Measurements from ENCODE around the gene MUCL1. TPM values are rescaled to one million over a fixed set of nuclear protein-coding genes. Genes with fewer than 3 reads are reported as not detected.
"Not testable (repeated sequence)": the region's sequence is repeated elsewhere in the genome, so short reads cannot be mapped to it uniquely, and the experiment has no call there.

Gene MUCL1
- total and polyA plus RNA-seq, 7 donors: 0.36 TPM; not detected in 6

- Histone ChIP-seq H3K36me3 (no peaks in the 10 kb centered on the region), H3K27me3 (no peaks in the 10 kb centered on the region), H3K27ac (no peak overlapping the region), H3K9me3 (no peaks in the 10 kb centered on the region), H3K4me3 (no peak overlapping the region), H3K4me1 (no peaks in the 10 kb centered on the region)
- intact Hi-C loops (cut with DNase I): no loop called here
- WGBS, 2 donors: 31 to 76% methylated on average over 5 of the region's 5 CpGs
- DNase-seq: no peak
- no peak for TF ChIP-seq POLR2A (IDR thresholded peaks at IDR 0.05)
- no peak for TF ChIP-seq EP300 (IDR thresholded peaks at IDR 0.05)
- TF ChIP-seq CTCF (IDR thresholded peaks at IDR 0.05): no peak
- TF ChIP-seq POLR2AphosphoS5 (IDR thresholded peaks at IDR 0.05): no peak
Measured at GRCh38 chr12:54870617-54871016, 16.3 kb downstream of the MUCL1 start.

GRCh38 chr12:54879150-54879549 lies 24.8 kb downstream of the MUCL1 start:
- H3K27me3 ChIP-seq: no peaks in the 10 kb centered on the region
- no peak overlapping the region for H3K27ac ChIP-seq
- no peak for TF ChIP-seq POLR2AphosphoS5 (IDR thresholded peaks at IDR 0.05)
- TF ChIP-seq POLR2A (IDR thresholded peaks at IDR 0.05): no peak
- TF ChIP-seq EP300 (IDR thresholded peaks at IDR 0.05): no peak
- no peak for TF ChIP-seq CTCF (IDR thresholded peaks at IDR 0.05)
- no peaks in the 10 kb centered on the region for H3K4me1 ChIP-seq
- WGBS, 2 donors: 59 to 64% methylated on average over 3 of the region's 3 CpGs
- H3K36me3 ChIP-seq: no peaks in the 10 kb centered on the region
- H3K9me3 ChIP-seq: no peaks in the 10 kb centered on the region
- DNase-seq: no peak
- intact Hi-C loops (cut with DNase I): no loop called here
- H3K4me3 ChIP-seq: no peak overlapping the region

GRCh38 chr12:54879579-54879978 lies 25.3 kb downstream of the MUCL1 start:
- no peaks in the 10 kb centered on the region for H3K36me3 ChIP-seq

GRCh38 chr12:54882079-54882478 lies 27.8 kb downstream of the MUCL1 start:
- 57 to 71% methylated on average over 2 of the region's 2 CpGs for WGBS, 2 donors
- TF ChIP-seq POLR2A (IDR thresholded peaks at IDR 0.05) (no peak), POLR2AphosphoS5 (IDR thresholded peaks at IDR 0.05) (no peak), EP300 (IDR thresholded peaks at IDR 0.05) (no peak), CTCF (IDR thresholded peaks at IDR 0.05) (no peak)
- Histone ChIP-seq H3K27ac (no peak overlapping the region), H3K4me1 (no peaks in the 10 kb centered on the region), H3K27me3 (no peaks in the 10 kb centered on the region), H3K36me3 (no peaks in the 10 kb centered on the region), H3K9me3 (no peaks in the 10 kb centered on the region), H3K4me3 (no peak overlapping the region)
- no peak for DNase-seq
- intact Hi-C loops (cut with DNase I): no loop called here

More at GRCh38 chr12:54879579-54879978, 25.3 kb downstream of the MUCL1 start:
- no peak overlapping the region for H3K27ac ChIP-seq
- no peaks in the 10 kb centered on the region for H3K27me3 ChIP-seq
- no peak overlapping the region for H3K4me3 ChIP-seq
- H3K9me3 ChIP-seq: no peaks in the 10 kb centered on the region
- no peaks in the 10 kb centered on the region for H3K4me1 ChIP-seq
- DNase-seq: no peak
- intact Hi-C loops (cut with DNase I): no loop called here
- TF ChIP-seq POLR2A (IDR thresholded peaks at IDR 0.05): no peak
- no peak for TF ChIP-seq EP300 (IDR thresholded peaks at IDR 0.05)
- no peak for TF ChIP-seq CTCF (IDR thresholded peaks at IDR 0.05)
- TF ChIP-seq POLR2AphosphoS5 (IDR thresholded peaks at IDR 0.05): no peak

GRCh38 chr12:54882597-54882996 lies 28.3 kb downstream of the MUCL1 start:
- H3K27ac ChIP-seq; H3K36me3 ChIP-seq; H3K27me3 ChIP-seq; H3K4me3 ChIP-seq; DNase-seq; H3K9me3 ChIP-seq; H3K4me1 ChIP-seq; intact Hi-C loops (cut with DNase I): not testable (repeated sequence)
- WGBS, 2 donors: 68 to 82% methylated on average over 1 of the region's 1 CpG

- H3K36me3 ChIP-seq; DNase-seq; intact Hi-C loops (cut with DNase I); H3K27ac ChIP-seq; H3K4me1 ChIP-seq; H3K27me3 ChIP-seq; H3K9me3 ChIP-seq; H3K4me3 ChIP-seq: not testable (repeated sequence)
- WGBS, 2 donors: 32 to 73% methylated on average over 11 of the region's 11 CpGs
Measured at GRCh38 chr12:54888428-54888827, 34.1 kb downstream of the MUCL1 start.
